T-helper 1 cell treated with Interleukin-12 subunit alpha and Interleukin-12 subunit beta and Interleukin-4 antibody, amounts not matched to agents 30 μg/mL and 1 μg/mL, for 36 hours (primary cell): ENCODE measurements around the gene NCKIPSD.
"Not testable (repeated sequence)": the region's sequence is repeated elsewhere in the genome, so short reads cannot be mapped to it uniquely, and the experiment has no call there.

ENCODE experiments used
- H3K27ac Mint-ChIP-seq: one replicate; pipeline ENCODE4 v1.8.0; 2021; ENCODE audit warnings: mild to moderate bottlenecking, mixed read lengths
- H3K27me3 Mint-ChIP-seq: one replicate; pipeline ENCODE4 v1.8.0; 2021; ENCODE audit warnings: low read depth, mixed read lengths
- H3K36me3 Mint-ChIP-seq: one replicate; pipeline ENCODE4 v1.8.0; 2021; ENCODE audit warnings: low read depth, mixed read lengths
- H3K4me1 Mint-ChIP-seq: one replicate; pipeline ENCODE4 v1.8.0; 2021; ENCODE audit warnings: low read depth, mixed read lengths
- H3K4me3 Mint-ChIP-seq: one replicate; pipeline ENCODE4 v1.8.0; 2021; ENCODE audit warnings: mild to moderate bottlenecking, moderate library complexity, mixed read lengths
- H3K9me3 Mint-ChIP-seq: one replicate; pipeline ENCODE4 v1.8.0; 2021; ENCODE audit warnings: mixed read lengths

Gene NCKIPSD

GRCh38 chr3:48685603-48686511, at the start of gene NCKIPSD:
NCKIPSD (minus strand) TSS chr3:48685915; CDS start chr3:48685807, 108 bp downstream.
- H3K27ac Mint-ChIP-seq, result peak within 1 kb of the TSS; percentile 93
- H3K9me3 Mint-ChIP-seq, result no peaks in the 10 kb centered on the region
- peaks cover 23% of the 10 kb centered on the region for H3K4me1 Mint-ChIP-seq
- H3K4me3 Mint-ChIP-seq, result peak within 1 kb of the TSS; percentile 96
- peaks cover 20% of the 10 kb centered on the region for H3K36me3 Mint-ChIP-seq
- no peaks in the 10 kb centered on the region for H3K27me3 Mint-ChIP-seq

GRCh38 chr3:48735075-48735767, 49.5 kb upstream of the NCKIPSD start:
- H3K9me3 Mint-ChIP-seq, H3K36me3 Mint-ChIP-seq, H3K27me3 Mint-ChIP-seq, H3K27ac Mint-ChIP-seq, H3K4me1 Mint-ChIP-seq, H3K4me3 Mint-ChIP-seq: not testable (repeated sequence)

- H3K9me3 Mint-ChIP-seq, result not testable (repeated sequence)
Observed at GRCh38 chr3:48734541-48734940, 48.8 kb upstream of the NCKIPSD start.

GRCh38 chr3:48733752-48734518, 48.2 kb upstream of the NCKIPSD start:
- not testable (repeated sequence) for H3K36me3 Mint-ChIP-seq, H3K4me3 Mint-ChIP-seq

More at GRCh38 chr3:48734541-48734940, 48.8 kb upstream of the NCKIPSD start:
- H3K4me1 Mint-ChIP-seq, H3K27ac Mint-ChIP-seq, H3K4me3 Mint-ChIP-seq, H3K27me3 Mint-ChIP-seq, H3K36me3 Mint-ChIP-seq: not testable (repeated sequence)

GRCh38 chr3:48727511-48727910, 41.8 kb upstream of the NCKIPSD start:
- Mint-ChIP-seq H3K36me3 (no peaks in the 10 kb centered on the region), H3K4me1 (no peaks in the 10 kb centered on the region), H3K27me3 (peaks cover 9% of the 10 kb centered on the region), H3K9me3 (no peaks in the 10 kb centered on the region), H3K4me3 (no peak overlapping the region), H3K27ac (no peak overlapping the region)

More at GRCh38 chr3:48733752-48734518, 48.2 kb upstream of the NCKIPSD start:
- H3K27ac Mint-ChIP-seq, H3K9me3 Mint-ChIP-seq, H3K27me3 Mint-ChIP-seq, H3K4me1 Mint-ChIP-seq: not testable (repeated sequence)

- not testable (repeated sequence) for H3K4me1 Mint-ChIP-seq, H3K36me3 Mint-ChIP-seq, H3K4me3 Mint-ChIP-seq, H3K9me3 Mint-ChIP-seq, H3K27ac Mint-ChIP-seq
- H3K27me3 Mint-ChIP-seq, result peaks cover 16% of the 10 kb centered on the region
Observed at GRCh38 chr3:48725185-48725855, 39.6 kb upstream of the NCKIPSD start.

GRCh38 chr3:48723725-48724124, 38.0 kb upstream of the NCKIPSD start:
- Mint-ChIP-seq H3K9me3 (no peaks in the 10 kb centered on the region), H3K27ac (no peak overlapping the region), H3K4me3 (no peak overlapping the region)

GRCh38 chr3:48723293-48723692, 37.6 kb upstream of the NCKIPSD start:
- not testable (repeated sequence) for H3K4me3 Mint-ChIP-seq, H3K36me3 Mint-ChIP-seq, H3K27ac Mint-ChIP-seq, H3K9me3 Mint-ChIP-seq, H3K4me1 Mint-ChIP-seq
- peaks cover 26% of the 10 kb centered on the region for H3K27me3 Mint-ChIP-seq

More at GRCh38 chr3:48723725-48724124, 38.0 kb upstream of the NCKIPSD start:
- Mint-ChIP-seq H3K4me1 (no peaks in the 10 kb centered on the region), H3K27me3 (peaks cover 26% of the 10 kb centered on the region), H3K36me3 (no peaks in the 10 kb centered on the region)

GRCh38 chr3:48716982-48717746, 31.4 kb upstream of the NCKIPSD start, which contains the start of gene IP6K2:
IP6K2 (minus strand) TSS chr3:48717221; CDS start chr3:48695291, 21,930 bp downstream.
- Mint-ChIP-seq H3K4me1 (peaks cover 29% of the 10 kb centered on the region), H3K9me3 (no peaks in the 10 kb centered on the region), H3K27ac (peak within 1 kb of the TSS; percentile 98), H3K4me3 (peak within 1 kb of the TSS; percentile 97), H3K27me3 (peaks cover 17% of the 10 kb centered on the region), H3K36me3 (peaks cover 13% of the 10 kb centered on the region)

GRCh38 chr3:48716508-48716981, 30.8 kb upstream of the NCKIPSD start:
- Mint-ChIP-seq H3K4me3 (peak overlapping the region; percentile 97), H3K27ac (peak overlapping the region; percentile 98), H3K36me3 (peaks cover 15% of the 10 kb centered on the region), H3K9me3 (no peaks in the 10 kb centered on the region), H3K27me3 (peaks cover 17% of the 10 kb centered on the region), H3K4me1 (peaks cover 31% of the 10 kb centered on the region)

- no peaks in the 10 kb centered on the region for H3K9me3 Mint-ChIP-seq
- H3K27me3 Mint-ChIP-seq, result peaks cover 9% of the 10 kb centered on the region
- peaks cover 15% of the 10 kb centered on the region for H3K36me3 Mint-ChIP-seq
- peak overlapping the region; percentile 70 for H3K27ac Mint-ChIP-seq
- H3K4me3 Mint-ChIP-seq, result peak overlapping the region; percentile 97
- peaks cover 34% of the 10 kb centered on the region for H3K4me1 Mint-ChIP-seq
Observed at GRCh38 chr3:48715174-48715800, 29.6 kb upstream of the NCKIPSD start.

- no peaks in the 10 kb centered on the region for H3K9me3 Mint-ChIP-seq
- H3K36me3 Mint-ChIP-seq, result peaks cover 20% of the 10 kb centered on the region
- H3K4me1 Mint-ChIP-seq, result peaks cover 32% of the 10 kb centered on the region
- no peak overlapping the region for H3K4me3 Mint-ChIP-seq
- H3K27ac Mint-ChIP-seq, result no peak overlapping the region
- no peaks in the 10 kb centered on the region for H3K27me3 Mint-ChIP-seq
Observed at GRCh38 chr3:48711727-48712126, 26.0 kb upstream of the NCKIPSD start.

GRCh38 chr3:48709051-48709461, 23.3 kb upstream of the NCKIPSD start:
- Mint-ChIP-seq H3K36me3 (peaks cover 17% of the 10 kb centered on the region), H3K27me3 (no peaks in the 10 kb centered on the region), H3K9me3 (no peaks in the 10 kb centered on the region), H3K4me1 (peaks cover 19% of the 10 kb centered on the region), H3K27ac (no peak overlapping the region), H3K4me3 (no peak overlapping the region)
